ENCODE measurements around the gene SCT.
"Not testable (repeated sequence)": the region's sequence is repeated elsewhere in the genome, so short reads cannot be mapped to it uniquely, and the experiment has no call there.

SCT gene
- total RNA-seq = 0 reads per million in 3 experiments

GRCh38 chr11:626475-627307, at the start of gene SCT:
Gene SCT (minus strand): TSS chr11:627181. CDS start chr11:627143, 38 bp downstream.
- no peak for DNase-seq

DNA sequence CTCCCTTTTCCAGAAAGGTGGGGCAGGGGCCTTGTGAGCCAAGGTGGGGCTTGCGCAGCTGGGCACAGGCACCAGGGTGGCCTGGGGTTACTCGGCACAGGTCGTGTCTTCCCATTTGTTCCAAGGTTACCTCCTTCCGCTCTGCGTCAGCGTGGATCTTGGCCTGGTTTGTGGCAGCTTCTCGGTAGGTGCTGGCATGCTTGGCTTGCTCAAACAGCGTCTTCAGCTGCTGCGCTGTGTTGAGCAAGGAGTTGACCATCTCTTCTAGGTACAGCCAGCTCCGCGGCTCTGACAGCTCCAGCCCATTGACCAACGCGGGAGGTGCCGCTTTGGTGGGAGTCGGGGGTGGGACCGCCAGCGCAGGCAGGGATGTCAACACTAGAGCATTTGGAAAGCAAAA, 47.4 kb upstream of the SCT start:
- no peak for DNase-seq

DNA sequence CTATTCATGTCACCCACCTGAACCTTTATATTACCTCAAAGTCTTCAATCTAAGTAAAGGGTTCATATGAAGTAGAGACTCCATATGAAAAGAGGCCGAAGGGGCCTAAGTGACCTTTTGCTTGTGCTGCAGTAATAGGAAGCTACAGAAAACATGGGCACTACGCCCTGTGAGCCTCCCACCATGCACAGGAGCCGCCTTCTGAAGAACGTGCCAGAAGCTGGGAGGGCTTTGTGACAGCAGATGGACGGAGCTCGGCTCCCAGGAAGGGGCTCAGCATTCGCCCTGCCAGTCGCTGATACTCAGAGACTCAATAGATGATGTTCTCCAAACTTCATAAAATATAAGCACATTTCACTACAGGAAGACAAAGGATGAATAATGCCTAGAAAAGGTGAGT, 46.9 kb upstream of the SCT start:
- no peak for DNase-seq

DNA sequence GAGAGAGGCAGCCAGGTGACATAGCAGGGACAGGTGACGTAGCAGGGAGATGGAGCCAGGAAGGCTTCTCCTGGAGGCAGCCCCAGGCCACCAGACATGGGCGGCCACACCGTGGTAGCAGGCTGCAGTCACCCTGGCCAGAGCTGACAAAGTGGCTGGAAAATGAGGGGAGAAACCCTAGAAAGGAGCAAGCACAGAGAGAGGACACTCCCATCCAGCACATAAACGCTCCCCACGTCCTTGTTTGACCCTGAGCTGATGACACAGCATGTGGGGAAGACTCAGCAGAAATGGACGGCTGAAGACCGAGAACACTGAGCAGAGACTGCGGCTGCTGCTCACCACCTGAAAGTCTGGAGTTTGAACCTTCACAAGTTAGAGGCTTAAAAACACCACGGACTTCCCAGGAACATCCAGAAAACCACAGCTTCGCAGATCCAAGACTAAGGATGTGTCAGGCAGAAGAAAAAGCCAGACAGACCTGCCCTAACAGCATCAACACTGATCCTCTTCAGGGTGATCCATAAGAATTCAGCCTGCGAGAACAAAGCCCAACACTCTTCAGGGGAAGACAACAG, 38.8 kb upstream of the SCT start:
- no peak for DNase-seq

DNA sequence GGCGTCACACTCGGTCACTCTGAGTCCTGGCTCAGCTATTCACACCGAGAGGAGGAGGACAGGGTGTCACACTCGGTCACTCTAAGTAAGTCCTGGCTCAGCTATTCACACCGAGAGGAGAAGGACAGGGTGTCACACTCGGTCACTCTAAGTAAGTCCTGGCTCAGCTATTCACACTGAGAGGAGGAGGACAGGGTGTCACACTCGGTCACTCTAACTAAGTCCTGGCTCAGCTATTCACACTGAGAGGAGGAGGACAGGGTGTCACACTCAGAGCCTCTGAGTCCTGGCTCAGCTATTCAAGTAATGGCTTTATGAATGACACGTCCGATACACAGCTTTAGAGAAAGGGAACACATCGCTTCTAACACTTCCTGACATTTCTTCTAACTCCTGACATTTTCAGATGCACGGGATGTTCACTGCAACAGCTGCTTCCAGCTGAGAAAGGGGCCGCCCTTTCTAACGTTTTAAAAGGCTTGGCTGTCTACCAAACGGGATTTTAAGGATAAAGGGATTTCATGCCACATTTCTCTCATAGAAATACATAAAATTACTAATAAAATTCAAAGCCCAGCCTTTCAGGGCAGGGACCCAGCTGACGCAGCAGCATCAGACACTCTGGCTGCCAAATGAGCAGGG, 38.2 kb upstream of the SCT start:
- DNase-seq = no peak

DNA sequence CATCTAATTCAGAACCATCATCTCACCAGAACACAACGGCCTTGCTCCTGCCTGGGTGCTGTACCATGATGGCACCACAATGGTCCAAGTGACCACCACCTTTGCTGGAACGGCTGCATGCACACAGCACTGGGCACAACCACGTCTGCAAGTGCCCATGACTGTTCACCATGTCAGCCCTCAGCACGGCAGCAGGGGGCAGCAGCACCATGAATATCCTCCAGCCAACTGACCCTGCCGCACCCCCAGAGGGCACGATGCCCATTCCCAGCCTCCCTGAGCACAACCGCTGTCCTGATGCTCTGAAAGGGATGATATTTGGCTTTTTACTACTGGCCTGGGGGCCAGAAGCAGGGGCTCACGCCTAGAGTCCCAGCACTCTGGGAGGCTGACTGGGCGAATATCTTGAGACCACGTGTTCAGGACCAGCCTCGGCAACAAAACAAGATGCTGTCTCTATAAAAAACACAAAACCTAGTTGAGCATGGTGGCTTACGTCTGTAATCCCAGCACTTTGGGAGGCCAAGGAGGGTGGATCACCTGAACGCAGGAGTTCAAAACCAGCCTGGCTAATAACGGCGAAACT, 35.8 kb upstream of the SCT start:
- no peak for DNase-seq

DNA sequence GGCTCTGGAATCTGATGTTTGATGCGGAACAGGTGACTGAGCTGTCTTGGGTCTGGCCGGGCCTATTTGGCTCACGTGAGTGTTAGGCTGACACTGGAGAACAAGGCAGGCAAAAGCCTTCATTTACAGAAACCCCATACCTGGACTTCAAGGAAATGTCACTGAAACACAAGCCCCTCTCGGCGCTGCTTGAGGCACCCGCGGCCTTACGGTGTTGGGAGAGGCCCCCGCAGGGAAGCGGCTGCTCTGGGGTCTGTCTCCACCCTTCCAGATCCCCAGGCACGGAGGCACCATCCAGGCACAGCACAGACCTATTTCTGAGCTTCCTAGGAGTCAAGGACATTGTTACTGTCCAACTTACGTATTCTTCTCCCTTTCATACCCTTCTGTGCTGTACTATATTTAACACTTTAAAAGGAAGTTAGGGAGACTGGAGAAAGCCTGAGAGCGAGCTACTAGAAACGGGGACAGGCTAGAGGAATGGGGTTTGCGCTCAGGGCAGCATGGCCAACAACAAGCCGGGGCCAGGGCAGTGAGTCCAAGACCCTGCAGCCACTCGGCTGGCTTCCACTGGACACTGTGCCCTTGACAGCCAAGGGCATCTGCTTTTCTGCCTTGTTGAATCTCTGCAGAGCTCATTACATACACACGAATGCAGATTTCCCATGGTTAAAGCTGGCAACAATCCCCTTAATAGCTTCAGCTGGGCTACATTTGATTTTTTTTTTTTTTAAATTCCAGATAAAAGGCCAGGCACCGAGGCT, 33.9 kb upstream of the SCT start:
- DNase-seq = no peak

DNA sequence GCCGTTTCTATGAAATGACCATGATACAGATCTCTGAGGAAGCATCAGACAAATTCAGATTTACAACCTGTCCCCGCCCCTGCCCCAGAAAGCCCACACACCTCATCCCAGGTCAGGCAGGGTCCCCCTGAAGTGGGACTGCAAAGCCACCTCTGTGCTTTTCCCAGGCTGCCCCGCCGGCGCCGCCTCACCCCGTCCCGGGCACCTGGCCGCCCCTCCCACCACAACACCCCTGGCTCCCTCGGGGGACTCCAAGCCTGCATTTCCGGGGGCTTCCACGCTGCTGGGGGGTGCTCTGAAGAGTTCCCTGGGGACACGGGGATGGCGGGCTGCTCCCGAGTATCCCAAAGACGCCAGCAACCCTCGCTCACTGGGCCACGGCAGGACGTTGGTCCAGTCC, 33.3 kb upstream of the SCT start:
- DNase-seq = no peak

- DNase-seq = no peak
These were observed 32.6 kb upstream of the SCT start for GRCh38 chr11:659532-660085.

DNA sequence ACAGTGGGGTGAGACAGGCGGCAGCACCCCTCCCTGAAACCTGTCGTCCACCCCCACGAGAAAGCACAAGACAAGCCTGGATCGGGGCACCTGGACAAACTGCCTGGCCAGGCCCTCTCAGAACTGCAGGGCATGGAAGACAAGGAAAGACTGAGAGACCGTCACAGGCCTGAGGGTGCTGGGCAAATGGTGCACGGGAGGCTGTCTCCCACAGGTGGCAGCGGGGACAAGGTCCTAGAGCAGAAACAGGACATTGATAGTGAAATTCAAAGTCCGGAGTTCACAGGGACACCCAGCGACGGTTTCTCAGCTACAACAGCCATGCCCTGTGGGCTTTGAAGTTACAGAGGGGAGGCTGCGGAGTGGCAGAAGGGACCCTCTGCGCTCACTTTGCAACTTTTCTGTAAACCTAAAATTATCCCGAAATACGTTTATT, 30.7 kb upstream of the SCT start:
- DNase-seq = no peak

- no peak for DNase-seq
These were observed 29.9 kb upstream of the SCT start for GRCh38 chr11:656866-657265.

DNA sequence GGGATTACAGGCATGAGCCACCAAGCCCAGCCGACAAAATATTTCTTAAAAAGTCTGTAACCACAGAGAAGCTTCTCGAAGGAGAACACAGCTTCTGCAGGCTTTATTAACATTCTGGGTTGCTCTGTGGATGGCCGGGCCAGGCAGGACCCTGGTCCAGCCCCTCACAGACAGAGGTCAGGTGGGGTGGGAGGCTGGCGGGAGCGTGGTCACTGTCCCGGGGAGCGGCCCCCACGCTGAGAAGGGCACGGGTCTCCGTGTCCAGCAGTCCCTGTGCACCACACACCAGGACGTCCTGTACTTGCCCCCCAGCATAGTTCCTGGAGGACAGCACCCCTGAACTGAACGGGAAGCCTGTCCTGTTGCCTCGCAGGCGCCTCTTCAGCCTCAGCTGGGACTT, 29.4 kb upstream of the SCT start:
- no peak for DNase-seq

DNA sequence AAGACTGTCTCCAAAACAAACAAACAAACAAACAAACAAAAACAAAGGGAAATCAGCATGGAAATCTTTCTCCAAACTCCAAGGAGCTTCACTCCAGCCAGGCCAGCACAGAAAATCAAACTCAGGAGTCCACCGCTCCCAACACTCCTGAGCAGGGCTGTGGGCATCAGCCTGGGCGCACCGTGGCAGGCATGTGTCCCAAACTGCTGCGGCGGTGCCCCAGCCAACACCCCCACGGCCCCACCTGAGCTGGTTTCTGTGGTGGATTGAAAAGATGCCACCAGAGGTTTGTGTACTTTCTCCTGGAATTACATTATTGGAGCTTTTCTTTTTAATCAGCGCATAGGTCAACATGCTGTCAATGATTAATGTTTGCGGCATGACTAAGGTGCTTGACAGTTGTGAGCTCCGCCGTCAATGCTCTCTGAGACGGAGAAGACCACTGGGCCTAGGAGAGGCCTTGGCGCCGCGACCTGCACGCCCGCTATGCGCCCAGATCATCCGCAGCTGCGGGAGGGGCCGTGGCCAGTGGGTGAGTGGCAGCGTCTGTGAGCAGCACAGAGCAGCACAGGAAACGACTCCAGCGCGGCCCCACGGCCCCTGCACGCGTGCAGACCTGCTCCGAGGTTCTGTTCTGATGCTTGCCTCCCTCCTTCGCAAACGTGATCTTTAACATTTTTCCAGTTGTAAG, 28.2 kb upstream of the SCT start:
- DNase-seq = no peak

DNA sequence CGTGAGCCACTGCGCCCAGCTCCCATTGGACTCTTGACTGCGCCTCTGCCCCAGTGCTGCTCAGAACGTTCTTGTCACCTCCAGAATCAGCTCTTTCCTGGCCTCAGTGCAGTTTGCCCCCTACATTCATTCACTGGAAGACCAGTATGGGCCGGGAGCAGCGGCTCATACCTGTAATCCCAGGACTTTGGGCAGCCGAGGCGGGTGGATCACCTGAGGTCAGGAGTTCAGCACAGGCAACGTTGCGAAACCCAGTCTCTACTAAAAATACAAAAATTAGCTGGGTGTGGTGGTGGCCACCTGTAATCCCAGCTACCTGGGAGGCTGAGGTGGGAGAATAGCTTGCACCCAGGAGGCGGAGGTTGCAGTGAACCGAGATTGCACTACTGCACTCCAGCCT, 27.5 kb upstream of the SCT start:
- DNase-seq = not testable (repeated sequence)

DNA sequence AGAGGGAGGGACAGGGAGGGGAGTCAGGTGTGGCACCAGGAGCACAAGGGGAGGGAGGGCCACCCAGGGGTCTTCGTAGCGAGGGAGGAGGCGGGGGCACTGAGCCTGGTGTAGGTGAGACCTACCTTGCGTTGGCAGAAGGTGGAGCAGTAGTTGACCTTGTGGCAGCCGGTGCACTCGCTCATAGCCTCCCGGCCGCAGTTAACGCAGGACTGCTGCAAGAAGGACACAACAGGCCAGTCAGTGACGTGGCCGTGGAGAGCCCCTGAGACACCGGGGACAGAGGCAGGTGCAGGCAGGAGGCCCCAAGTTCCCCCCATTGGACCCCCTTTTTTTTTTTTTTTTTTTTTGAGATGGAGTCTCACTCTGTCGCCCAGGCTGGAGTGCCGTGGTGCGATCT, 26.9 kb upstream of the SCT start:
- DNase-seq = no peak

- DNase-seq = not testable (repeated sequence)
These were observed 26.2 kb upstream of the SCT start for GRCh38 chr11:653136-653535.

- DNase-seq = no peak
These were observed 23.5 kb upstream of the SCT start for GRCh38 chr11:650482-650881.

GRCh38 chr11:647672-648158, 20.7 kb upstream of the SCT start:
- not testable (repeated sequence) for DNase-seq

DNA sequence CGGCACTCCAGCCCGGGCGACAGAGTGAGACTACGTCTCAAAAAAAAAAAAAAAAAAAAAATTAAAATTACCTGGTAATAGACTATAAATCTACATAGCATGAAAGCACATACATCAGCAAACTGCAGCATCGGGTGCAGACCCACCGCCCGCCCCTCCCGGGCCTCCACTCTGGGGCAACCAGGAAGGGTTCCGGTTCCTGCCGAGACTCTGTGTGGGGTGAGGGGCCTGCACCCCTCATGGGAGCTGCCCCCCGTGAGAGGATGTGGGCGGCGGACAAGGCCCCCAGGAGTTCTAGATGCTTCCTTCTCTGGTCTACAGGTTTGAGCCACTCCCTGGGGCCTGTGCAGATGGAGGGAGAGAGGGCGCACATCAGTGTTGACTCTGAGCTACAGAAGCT, 19.2 kb upstream of the SCT start:
- no peak for DNase-seq

GRCh38 chr11:645536-645935, 18.6 kb upstream of the SCT start:
- no peak for DNase-seq

- DNase-seq = no peak
These were observed 17.1 kb upstream of the SCT start for GRCh38 chr11:643849-644738.

Data from central memory CD4-positive, alpha-beta T cell (primary cell).